Hematopoietic multipotent progenitor cell treated with erythropoietin and hydrocortisone succinate and interleukin-3 and kit ligand, for 15 days (in vitro differentiated cells): Measurements from ENCODE around the gene CPM.
"Not testable (repeated sequence)": the region's sequence is repeated elsewhere in the genome, so short reads cannot be mapped to it uniquely, and the experiment has no call there.

ENCODE experiments used
- DNase-seq: peaks from one replicate; pipeline ENCODE4 v3.0.0-alpha.2; 2015; ENCODE audit warnings: low spot score

The CPM gene

DNA sequence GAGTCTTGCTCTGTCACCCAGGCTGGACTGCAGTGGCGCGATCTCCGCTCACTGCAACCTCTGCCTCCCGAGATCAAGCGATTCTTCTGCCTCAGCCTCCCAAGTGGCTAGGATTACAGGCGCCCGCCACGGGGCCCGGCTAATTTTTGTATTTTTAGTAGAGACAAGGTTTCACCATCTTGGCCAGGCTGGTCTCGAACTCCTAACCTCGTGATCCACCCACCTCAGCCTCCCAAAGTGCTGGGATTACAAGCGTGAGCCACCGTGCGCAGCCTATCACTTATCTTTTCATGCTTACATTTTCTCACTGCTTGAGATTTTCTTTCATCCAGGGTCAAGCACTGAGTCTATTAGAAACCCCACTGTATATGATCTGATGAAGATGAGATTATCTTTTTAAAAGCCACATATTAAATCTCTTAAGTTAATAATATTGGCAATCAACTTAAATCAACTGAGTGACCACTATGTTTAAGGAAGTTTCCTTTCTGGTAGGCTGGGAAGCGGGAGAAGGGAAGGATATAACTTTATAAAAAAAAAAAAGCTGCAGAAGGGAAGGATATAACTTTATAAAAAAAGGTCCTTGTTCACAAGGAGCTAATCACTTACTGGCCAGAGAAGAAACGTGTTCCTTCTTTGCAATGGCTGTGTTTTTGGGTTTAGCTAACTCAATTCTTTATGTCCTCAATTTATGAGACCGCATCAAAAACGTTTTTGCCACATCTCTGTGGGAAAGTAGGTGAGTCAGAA is 126.3 kb downstream of the CPM start:
- no peak for DNase-seq

- no peak for DNase-seq
Measured at GRCh38 chr12:68805592-68806120, 127.3 kb downstream of the CPM start.

- DNase-seq = no peak
Measured at GRCh38 chr12:68804657-68805591, 128.0 kb downstream of the CPM start.

GRCh38 chr12:68803948-68804656 is 128.9 kb downstream of the CPM start:
- no peak for DNase-seq

DNA sequence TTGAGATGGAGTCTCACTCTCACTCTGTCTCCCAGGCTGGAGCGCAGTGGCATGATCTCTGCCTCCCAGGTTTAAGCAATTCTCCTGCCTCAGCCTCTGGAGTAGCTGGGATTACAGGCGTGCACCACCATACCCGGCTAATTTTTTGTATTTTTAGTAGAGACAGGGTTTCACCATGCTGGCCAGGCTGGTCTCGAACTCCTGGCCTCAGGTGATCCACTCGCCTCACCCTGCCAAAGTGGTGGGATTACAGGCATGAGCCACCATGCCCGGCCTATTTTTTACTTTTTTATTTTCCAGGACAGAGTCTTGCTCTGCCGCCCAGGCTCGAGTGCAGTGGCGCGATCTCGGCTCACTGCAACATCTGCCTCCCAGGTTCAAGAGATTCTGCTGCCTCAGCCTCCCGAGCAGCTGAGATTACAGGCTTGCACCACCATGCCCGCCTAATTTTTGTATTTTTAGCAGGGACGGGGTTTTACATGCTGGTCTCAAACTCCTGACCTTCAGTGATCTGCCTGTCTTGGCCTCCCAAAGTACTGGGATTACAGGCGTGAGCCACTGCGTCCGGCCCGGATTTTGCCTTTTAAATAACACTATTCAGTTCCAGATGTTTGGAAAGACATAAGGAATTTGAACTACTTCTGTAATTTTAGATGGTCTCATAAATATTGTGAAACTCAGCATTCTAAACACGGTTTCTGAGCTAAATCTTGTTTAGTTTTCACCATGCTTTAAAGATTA is 129.9 kb downstream of the CPM start:
- DNase-seq = not testable (repeated sequence)

- DNase-seq = not testable (repeated sequence)
Measured at GRCh38 chr12:68802372-68802745, 130.6 kb downstream of the CPM start.
